IMR-90 (cell line): ENCODE measurements around the gene SOST. TPM values are rescaled to one million over a fixed set of nuclear protein-coding genes. Genes with fewer than 3 reads are reported as not detected.

Experiments
- ATAC-seq: fragments of 200-7000 bp; cut with Tn5 transposase; 2 replicates; pipeline ENCODE4 v1.9.1; 2020; ENCODE audit warnings: low read depth, mild to moderate bottlenecking, moderate library complexity
- Bru-seq: library from RNA; stranded (reverse); fragments of 400-500 nt; gene quantifications from one replicate; lab custom pipeline; 2021; lab: Mats Ljungman, UMichigan
- BruChase-seq, 2 experiments: library from RNA; stranded (reverse); fragments of 400-500 nt; gene quantifications; one replicate each; lab custom pipeline; 2021; lab: Mats Ljungman, UMichigan
- BruUV-seq: library from RNA; stranded (reverse); fragments of 400-500 nt; replicated peaks from 2 replicates; lab custom pipeline; 2021; lab: Mats Ljungman, UMichigan
- CTCF ChIA-PET: fragments of 300-600 bp; formaldehyde crosslinking; extraction: SDS; loops from one replicate; lab custom pipeline; 2021; ENCODE audit warnings: antibody characterized with exemption; lab: Yijun Ruan, JAX
- POLR2A ChIA-PET: fragments of 300-600 bp; sonication (Branson Sonifier 250); formaldehyde crosslinking; loops from one replicate; lab custom pipeline; 2022; ENCODE audit warnings: antibody characterized with exemption; ENCODE audit not compliant: unreplicated experiment; lab: Charles Lee
- DNase-seq: peaks from one replicate; pipeline ENCODE4 v3.0.0; 2013
- H2AFZ ChIP-seq: replicated peaks from 2 replicates; pipeline ENCODE3; 2013; ENCODE audit warnings: low read length, mild to moderate bottlenecking; ENCODE audit not compliant: poor library complexity
- H2AK5ac ChIP-seq: 2 replicates; pipeline ENCODE4 v1.6.1; 2013; ENCODE audit warnings: low read depth, low read length, inconsistent platforms
- H2AK9ac ChIP-seq: replicated peaks from 2 replicates; pipeline ENCODE3; 2013; ENCODE audit warnings: mild to moderate bottlenecking, low read depth, low read length, moderate library complexity; ENCODE audit not compliant: poor library complexity
- H2BK120ac ChIP-seq: 2 replicates; pipeline ENCODE4 v1.6.1; 2013; ENCODE audit warnings: low read depth, low read length, inconsistent platforms
- H2BK15ac ChIP-seq: 3 replicates; pipeline ENCODE4 v1.6.1; 2013; ENCODE audit warnings: low read depth, low read length, inconsistent platforms
- H2BK20ac ChIP-seq: 2 replicates; pipeline ENCODE4 v1.6.1; 2013; ENCODE audit warnings: low read depth, mild to moderate bottlenecking, inconsistent platforms, low read length, moderate library complexity
- H2BK5ac ChIP-seq: 2 replicates; pipeline ENCODE4 v1.6.1; 2013; ENCODE audit warnings: mild to moderate bottlenecking, low read depth, low read length, inconsistent platforms; ENCODE audit not compliant: poor library complexity, severe bottlenecking
- H3K14ac ChIP-seq: replicated peaks from 2 replicates; pipeline ENCODE4 v1.6.1; 2013; ENCODE audit warnings: low read depth, low read length, inconsistent platforms
- H3K18ac ChIP-seq: 2 replicates; pipeline ENCODE4 v1.6.1; 2013; ENCODE audit warnings: low read depth, low read length, control low read depth
- H3K23ac ChIP-seq: 2 replicates; pipeline ENCODE4 v1.6.1; 2013; ENCODE audit warnings: low read depth, low read length, inconsistent platforms
- H3K27ac ChIP-seq: 2 replicates; pipeline ENCODE4 v1.5.1; 2013; ENCODE audit warnings: mild to moderate bottlenecking, control low read depth, low read length; ENCODE audit not compliant: insufficient read depth
- H3K27me3 ChIP-seq: 2 replicates; pipeline ENCODE4 v1.6.1; 2013; ENCODE audit warnings: low read length; ENCODE audit not compliant: control insufficient read depth, insufficient read depth
- H3K36me3 ChIP-seq: 2 replicates; pipeline ENCODE4 v1.6.1; 2013; ENCODE audit warnings: low read length, mixed read lengths; ENCODE audit not compliant: control insufficient read depth, insufficient read depth
- H3K4ac ChIP-seq: 2 replicates; pipeline ENCODE4 v1.6.1; 2013; ENCODE audit warnings: low read depth, low read length, inconsistent platforms
- H3K4me1 ChIP-seq: 2 replicates; pipeline ENCODE4 v1.6.1; 2013; ENCODE audit warnings: low read length, mixed read lengths; ENCODE audit not compliant: control insufficient read depth, insufficient read depth
- H3K4me2 ChIP-seq: 2 replicates; pipeline ENCODE4 v1.6.1; 2013; ENCODE audit warnings: low read depth, mild to moderate bottlenecking, control low read depth, low read length, moderate library complexity
- H3K4me3 ChIP-seq: 2 replicates; pipeline ENCODE4 v1.5.1; 2013; ENCODE audit warnings: low read depth, mild to moderate bottlenecking, control low read depth, low read length, moderate library complexity; ENCODE audit not compliant: insufficient read depth
- H3K56ac ChIP-seq: 2 replicates; pipeline ENCODE4 v1.6.1; 2013; ENCODE audit warnings: low read length, inconsistent platforms; ENCODE audit not compliant: insufficient read depth; ENCODE audit errors: extremely low read depth
- H3K79me1 ChIP-seq, 2 experiments: 2 replicates each; pipeline ENCODE4 v1.6.1; 2013; ENCODE audit warnings: low read length in 2 of 2, inconsistent platforms in 1 of 2, low read depth in 1 of 2
- H3K9ac ChIP-seq: 2 replicates; pipeline ENCODE4 v1.6.1; 2013; ENCODE audit warnings: low read depth, low read length, control low read depth
- H3K9me1 ChIP-seq: 2 replicates; pipeline ENCODE4 v1.6.1; 2013; ENCODE audit warnings: low read length, inconsistent platforms; ENCODE audit not compliant: insufficient read depth
- H3K9me3 ChIP-seq: 2 replicates; pipeline ENCODE4 v1.6.1; 2013; ENCODE audit warnings: low read length; ENCODE audit not compliant: control insufficient read depth, insufficient read depth
- H4K20me1 ChIP-seq: 2 replicates; pipeline ENCODE4 v1.6.1; 2013; ENCODE audit warnings: low read length, inconsistent platforms; ENCODE audit not compliant: insufficient read depth
- H4K5ac ChIP-seq: 2 replicates; pipeline ENCODE4 v1.6.1; 2013; ENCODE audit warnings: mild to moderate bottlenecking, low read depth, low read length, control low read depth
- H4K8ac ChIP-seq, 2 experiments: 2 replicates each; pipeline ENCODE4 v1.6.1; 2013; ENCODE audit warnings: low read depth in 2 of 2, low read length in 2 of 2, control low read depth in 1 of 2, inconsistent platforms in 1 of 2
- H4K91ac ChIP-seq: 2 replicates; pipeline ENCODE4 v1.6.1; 2013; ENCODE audit warnings: low read depth, low read length, inconsistent platforms; ENCODE audit not compliant: insufficient read depth
- CEBPB ChIP-seq: IDR thresholded peaks from 2 replicates; pipeline ENCODE4 v1.6.1; 2012; ENCODE audit warnings: low read depth, low read length, improper control_type of control experiment
- POLR2A ChIP-seq: IDR thresholded peaks from 2 replicates; pipeline ENCODE4 v1.6.1; 2012; ENCODE audit warnings: mild to moderate bottlenecking, low read depth, low read length
- RCOR1 ChIP-seq: IDR thresholded peaks from 2 replicates; pipeline ENCODE4 v1.6.1; 2012; ENCODE audit warnings: mild to moderate bottlenecking, low read length, improper control_type of control experiment; ENCODE audit not compliant: insufficient replicate concordance
- RFX5 ChIP-seq: IDR thresholded peaks from 2 replicates; pipeline ENCODE4 v1.8.0; 2012; ENCODE audit warnings: low read depth, mild to moderate bottlenecking, low read length, moderate library complexity
- SMC3 ChIP-seq: fragments of 150-350 bp; IDR thresholded peaks from 2 replicates; pipeline ENCODE4 v1.6.1; 2016; ENCODE audit warnings: low read depth, mild to moderate bottlenecking, antibody characterized with exemption, low read length, moderate library complexity
- WGBS, 2 experiments: methylation state at CpG; one replicate each; pipeline versions ENCODE4 v1.1.5 to v1.1.7; 2013; ENCODE audit warnings: missing lambda C conversion rate in 2 of 2; ENCODE audit not compliant: insufficient read length in 1 of 2; ENCODE audit errors: extremely low coverage in 2 of 2; 5-methylcytosine and 5-hydroxymethylcytosine counted together
- dilution Hi-C: fragments of 300-500 bp; cut with HindIII; formaldehyde crosslinking; loops from one replicate; pipeline ENCODE4 v1.14.3; 2018; ENCODE audit warnings: low sequenced_read_pairs; ENCODE audit not compliant: unreplicated experiment
- in situ Hi-C: fragments of 300-500 bp; cut with MboI; formaldehyde crosslinking; loops from 3 replicates; pipeline ENCODE4 v1.14.3; 2019; ENCODE audit warnings: low sequenced_read_pairs, inconsistent platforms, mixed read lengths
- intact Hi-C: fragments of 100-400 bp; cut with micrococcal nuclease; formaldehyde crosslinking; loops from 2 replicates; pipeline ENCODE4 v1.10.0; 2022
- long read RNA-seq: library from polyadenylated mRNA; unstranded; transcript quantifications from one replicate; pipeline ENCODE4 v2.0.0, GENCODE V29; 2021; ENCODE audit not compliant: unreplicated experiment
- polyA plus RNA-seq, 3 experiments: library from polyadenylated mRNA; depleted of rRNA; stranded (reverse); fragments of >200 nt; gene quantifications; 2 replicates each; pipeline ENCODE4 v1.2.3, GENCODE V29; 2012; ENCODE audit warnings: low replicate concordance in 1 of 3
- total RNA-seq: library from RNA; depleted of rRNA; stranded (reverse); fragments of >200 nt; gene quantifications from 2 replicates; pipeline ENCODE4 v1.2.3, GENCODE V29; 2012; rRNA removed

The SOST gene
- total RNA-seq (not detected in 2 replicates), polyA plus RNA-seq (2012; rRNA removed) (not detected in 2 replicates), Bru-seq, nascent RNA (not detected), BruChase-seq, experiment 1, labeled RNA remaining after a 6-hour chase (not detected), BruChase-seq, experiment 2, labeled RNA remaining after a 2-hour chase (not detected)
- not detected in 2 replicates for polyA plus RNA-seq (2012; cell fraction: cytosol; rRNA removed)
- polyA plus RNA-seq (2012; cell fraction: nucleus; rRNA removed; ENCODE audit: low replicate concordance): not detected in 2 replicates
- long read RNA-seq: 0 reads

GRCh38 chr17:43758497-43759174 is at the start of gene SOST:
SOST (minus strand) TSS chr17:43758791; CDS start chr17:43758741, 50 bp downstream.
- no peak within 1 kb of the TSS for H4K5ac ChIP-seq
- H3K14ac ChIP-seq: no peak within 1 kb of the TSS
- no peak within 1 kb of the TSS for H3K27ac ChIP-seq
- no peak within 1 kb of the TSS for H4K91ac ChIP-seq
- in situ Hi-C loops: no loop called here
- DNase-seq: no peak
- dilution Hi-C loops: no loop called here
- no peak within 1 kb of the TSS for H3K9ac ChIP-seq
- H3K36me3 ChIP-seq: no peaks in the 10 kb centered on the region
- no peak within 1 kb of the TSS for H3K23ac ChIP-seq
- no peak within 1 kb of the TSS for H2AK9ac ChIP-seq
- H4K20me1 ChIP-seq: no peaks in the 10 kb centered on the region
- H4K8ac ChIP-seq: no peak within 1 kb of the TSS
- WGBS, 2 experiments: 81% methylated on average over 14 of the region's 24 CpGs; no CpG with 5 or more reads in 1 of the 2 experiments
- POLR2A ChIA-PET: no interaction called here
- H3K4me2 ChIP-seq: no peak within 1 kb of the TSS
- intact Hi-C loops: no loop called here
- no peaks in the 10 kb centered on the region for H3K9me3 ChIP-seq
- H3K9me1 ChIP-seq: no peaks in the 10 kb centered on the region
- no peak within 1 kb of the TSS for H3K18ac ChIP-seq
- H2BK20ac ChIP-seq: no peak within 1 kb of the TSS
- no peak within 1 kb of the TSS for H3K4me3 ChIP-seq
- no peak within 1 kb of the TSS for H2BK5ac ChIP-seq
- no peaks in the 10 kb centered on the region for H3K4me1 ChIP-seq
- no peak within 1 kb of the TSS for H2BK120ac ChIP-seq
- no peak within 1 kb of the TSS; the same call in 1 of the 2 replicates for H2AK5ac ChIP-seq
- TF ChIP-seq CEBPB (no peak), SMC3 (no peak), POLR2A (no peak), RFX5 (no peak), RCOR1 (no peak)
- no TSS peak for BruUV-seq
- H3K79me1 ChIP-seq: no peaks in the 10 kb centered on the region
- no peak within 1 kb of the TSS for H2AFZ ChIP-seq
- peaks cover 48% of the 10 kb centered on the region for H3K27me3 ChIP-seq
- ATAC-seq: no peak
- no peak within 1 kb of the TSS for H3K4ac ChIP-seq
- no peak within 1 kb of the TSS for H3K56ac ChIP-seq
- CTCF ChIA-PET: interaction anchor here (4.4 kb wide), 1 partner anchor 66 kb away, joined by 62 read pairs; no protein-coding TSS in a partner anchor
- H2BK15ac ChIP-seq: no peak within 1 kb of the TSS
